A549 (cell line): Measurements from ENCODE around the gene CSTB.

ENCODE experiments used
- CBX2 ChIP-seq: fragments of 200-600 bp; sonication (generic); IDR thresholded peaks from 2 replicates; pipeline ENCODE4 v1.6.1; 2016; ENCODE audit warnings: low read depth, mild to moderate bottlenecking, borderline replicate concordance
- CEBPB ChIP-seq, 2 experiments: fragments of >200 bp in 1 of 2; sonication (Bioruptor Twin) in 1 of 2; formaldehyde crosslinking in 1 of 2; IDR thresholded peaks; 2 replicates each; pipeline ENCODE4 v1.6.1; 2012 to 2016
- CTCF ChIP-seq: fragments of >200 bp; sonication (Bioruptor Twin); formaldehyde crosslinking; IDR thresholded peaks from 3 replicates; pipeline ENCODE4 v1.5.1; 2016
- EHMT2 ChIP-seq: fragments of 200-600 bp; sonication (generic); IDR thresholded peaks from 2 replicates; pipeline ENCODE4 v1.6.1; 2016; ENCODE audit warnings: antibody characterized with exemption, low read depth, mild to moderate bottlenecking, moderate library complexity
- GATA3 ChIP-seq: IDR thresholded peaks from 2 replicates; pipeline ENCODE4 v1.6.1; 2012; ENCODE audit warnings: borderline replicate concordance
- HDAC2 ChIP-seq: fragments of 200-600 bp; sonication (generic); IDR thresholded peaks from 2 replicates; pipeline ENCODE4 v1.6.1; 2016
- MYC ChIP-seq: IDR thresholded peaks from 2 replicates; pipeline ENCODE4 v1.6.1; 2012; ENCODE audit warnings: mild to moderate bottlenecking, inconsistent platforms, low read length, improper control_type of control experiment, borderline replicate concordance
- RAD21 ChIP-seq, 2 experiments: fragments of >200 bp in 1 of 2; sonication (Bioruptor Twin) in 1 of 2; formaldehyde crosslinking in 1 of 2; IDR thresholded peaks in 1 of 2; conservative IDR thresholded peaks in 1 of 2; 2 replicates in 1 of 2; 3 replicates in 1 of 2; pipeline ENCODE4 v1.6.1; 2012 to 2018; ENCODE audit warnings: inconsistent platforms in 1 of 2
- TF ChIP-seq, protein P1 (sequence below): fragments of >200 bp; sonication (Bioruptor Twin); formaldehyde crosslinking; IDR thresholded peaks from 3 replicates; pipeline ENCODE4 v1.6.1; 2016
- TF ChIP-seq, protein P2 (sequence below): IDR thresholded peaks from 2 replicates; pipeline ENCODE4 v1.6.1; 2012

DNA sequence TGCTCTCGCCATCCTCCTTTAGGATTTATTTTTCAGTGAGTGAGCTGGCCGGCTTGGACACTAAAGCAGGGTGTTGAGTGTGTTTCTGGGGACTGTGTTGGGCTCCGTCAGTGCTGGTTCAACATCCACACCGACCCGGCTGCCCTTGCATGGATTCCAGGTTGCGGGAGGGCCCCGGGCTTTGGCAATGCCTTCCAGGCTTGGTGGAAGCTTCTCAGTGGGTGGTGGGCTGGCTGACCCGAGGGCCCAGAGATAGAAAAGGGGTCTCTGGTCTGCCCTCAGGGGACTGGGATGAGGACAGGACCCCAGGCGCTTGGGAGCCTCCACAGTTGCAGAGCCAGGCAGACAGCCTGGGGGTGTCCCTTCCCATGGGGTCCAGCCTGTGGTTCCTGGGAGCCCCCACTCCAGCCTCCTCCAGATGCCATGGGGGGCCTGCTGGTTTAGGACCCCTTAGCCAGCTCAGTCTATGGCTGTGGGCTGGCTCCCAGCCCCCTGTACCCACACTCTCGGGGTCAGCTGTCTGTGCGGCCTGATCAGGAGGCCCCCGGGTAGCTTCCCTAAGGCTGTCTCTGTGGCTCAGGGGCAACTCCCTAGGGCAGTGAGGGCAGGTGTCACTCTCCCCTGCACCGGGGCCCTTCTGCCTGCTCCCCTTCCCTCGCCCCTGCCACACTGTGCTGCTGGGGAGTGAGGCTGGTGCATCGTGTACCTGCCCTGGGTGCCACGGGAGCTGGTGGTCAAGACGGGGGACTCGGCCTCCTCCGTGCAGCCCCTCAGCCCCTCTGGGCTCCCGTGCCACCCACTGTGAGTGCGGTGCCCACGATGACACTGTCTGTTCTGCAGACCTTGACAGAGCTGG lies 40.6 kb downstream of the CSTB start:
- no peak for TF ChIP-seq GATA3
- no peak for TF ChIP-seq RAD21 (conservative IDR thresholded peaks at IDR 0.05 in 1 of 2, IDR thresholded peaks at IDR 0.05 in 1 of 2)
- no peak for TF ChIP-seq CTCF
- TF ChIP-seq, protein P1, sequence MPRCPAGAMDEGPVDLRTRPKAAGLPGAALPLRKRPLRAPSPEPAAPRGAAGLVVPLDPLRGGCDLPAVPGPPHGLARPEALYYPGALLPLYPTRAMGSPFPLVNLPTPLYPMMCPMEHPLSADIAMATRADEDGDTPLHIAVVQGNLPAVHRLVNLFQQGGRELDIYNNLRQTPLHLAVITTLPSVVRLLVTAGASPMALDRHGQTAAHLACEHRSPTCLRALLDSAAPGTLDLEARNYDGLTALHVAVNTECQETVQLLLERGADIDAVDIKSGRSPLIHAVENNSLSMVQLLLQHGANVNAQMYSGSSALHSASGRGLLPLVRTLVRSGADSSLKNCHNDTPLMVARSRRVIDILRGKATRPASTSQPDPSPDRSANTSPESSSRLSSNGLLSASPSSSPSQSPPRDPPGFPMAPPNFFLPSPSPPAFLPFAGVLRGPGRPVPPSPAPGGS = no peak
- TF ChIP-seq HDAC2 = no peak
- no peak for TF ChIP-seq CBX2
- no peak for TF ChIP-seq EHMT2
- no peak for TF ChIP-seq MYC
- no peak for TF ChIP-seq CEBPB (IDR thresholded peaks at IDR 0.05)
- TF ChIP-seq, protein P2, sequence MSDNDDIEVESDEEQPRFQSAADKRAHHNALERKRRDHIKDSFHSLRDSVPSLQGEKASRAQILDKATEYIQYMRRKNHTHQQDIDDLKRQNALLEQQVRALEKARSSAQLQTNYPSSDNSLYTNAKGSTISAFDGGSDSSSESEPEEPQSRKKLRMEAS = no peak
